ENCODE measurements around the gene APP. TPM values are rescaled to one million over a fixed set of nuclear protein-coding genes. Genes with fewer than 3 reads are reported as not detected.

Gene APP
- total and polyA plus RNA-seq, 10 of the 15 experiments (the other 5 are each of a cell fraction or from before 2014, with no cell fraction given): 8.8 to 94.9 (median 51.0) TPM

GRCh38 chr21:25903607-25904006 lies 267.0 kb downstream of the APP start (continued):
- TF ChIP-seq, protein P1, sequence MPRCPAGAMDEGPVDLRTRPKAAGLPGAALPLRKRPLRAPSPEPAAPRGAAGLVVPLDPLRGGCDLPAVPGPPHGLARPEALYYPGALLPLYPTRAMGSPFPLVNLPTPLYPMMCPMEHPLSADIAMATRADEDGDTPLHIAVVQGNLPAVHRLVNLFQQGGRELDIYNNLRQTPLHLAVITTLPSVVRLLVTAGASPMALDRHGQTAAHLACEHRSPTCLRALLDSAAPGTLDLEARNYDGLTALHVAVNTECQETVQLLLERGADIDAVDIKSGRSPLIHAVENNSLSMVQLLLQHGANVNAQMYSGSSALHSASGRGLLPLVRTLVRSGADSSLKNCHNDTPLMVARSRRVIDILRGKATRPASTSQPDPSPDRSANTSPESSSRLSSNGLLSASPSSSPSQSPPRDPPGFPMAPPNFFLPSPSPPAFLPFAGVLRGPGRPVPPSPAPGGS (IDR thresholded peaks at IDR 0.05; ENCODE audit: borderline replicate concordance, insufficient read depth, low read depth, low read length, poor library complexity, severe bottlenecking): no peak
- peak; percentile 84 for TF ChIP-seq DPF2 (IDR thresholded peaks at IDR 0.05)
- 0 out of 2 replicates have a peak, but pooled peaks have one; percentile 21 for TF ChIP-seq POLR2A (IDR thresholded peaks at IDR 0.05; ENCODE audit: low read depth, low read length)
- no peak for TF ChIP-seq SMAD1 (IDR thresholded peaks at IDR 0.05; ENCODE audit: low read depth, partially characterized antibody)
- peak; percentile 38; the same call in 1 of the 2 replicates for TF ChIP-seq NR2F1 (conservative IDR thresholded peaks at IDR 0.05)
- TF ChIP-seq, protein P2, sequence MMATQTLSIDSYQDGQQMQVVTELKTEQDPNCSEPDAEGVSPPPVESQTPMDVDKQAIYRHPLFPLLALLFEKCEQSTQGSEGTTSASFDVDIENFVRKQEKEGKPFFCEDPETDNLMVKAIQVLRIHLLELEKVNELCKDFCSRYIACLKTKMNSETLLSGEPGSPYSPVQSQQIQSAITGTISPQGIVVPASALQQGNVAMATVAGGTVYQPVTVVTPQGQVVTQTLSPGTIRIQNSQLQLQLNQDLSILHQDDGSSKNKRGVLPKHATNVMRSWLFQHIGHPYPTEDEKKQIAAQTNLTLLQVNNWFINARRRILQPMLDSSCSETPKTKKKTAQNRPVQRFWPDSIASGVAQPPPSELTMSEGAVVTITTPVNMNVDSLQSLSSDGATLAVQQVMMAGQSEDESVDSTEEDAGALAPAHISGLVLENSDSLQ (IDR thresholded peaks at IDR 0.05): peak; percentile 91
- TF ChIP-seq BACH1 (IDR thresholded peaks at IDR 0.05; ENCODE audit: borderline replicate concordance): peak; percentile 16; the same call in 1 of the 2 replicates
- TF ChIP-seq ATF2 (IDR thresholded peaks at IDR 0.05; ENCODE audit: low read length): no peak
- TF ChIP-seq IKZF2 (IDR thresholded peaks at IDR 0.05): peak; percentile 63 to 66; a peak in 3 of 4 replicates
- TF ChIP-seq SUZ12 (IDR thresholded peaks at IDR 0.05; ENCODE audit: unreplicated experiment): no peak
- TF ChIP-seq MTA3 (IDR thresholded peaks at IDR 0.05; ENCODE audit: borderline replicate concordance, low read length): no peak
- TF ChIP-seq PRDM15 (CRISPR knock-in tag; IDR thresholded peaks at IDR 0.05): no peak
- no peak for TF ChIP-seq SMC3 (IDR thresholded peaks at IDR 0.05; ENCODE audit: borderline replicate concordance, low read length)
- no peak for TF ChIP-seq ZNF217 (IDR thresholded peaks at IDR 0.05)
- no peak for TF ChIP-seq KDM1A (IDR thresholded peaks at IDR 0.05; ENCODE audit: borderline replicate concordance)
- TF ChIP-seq, protein P3, sequence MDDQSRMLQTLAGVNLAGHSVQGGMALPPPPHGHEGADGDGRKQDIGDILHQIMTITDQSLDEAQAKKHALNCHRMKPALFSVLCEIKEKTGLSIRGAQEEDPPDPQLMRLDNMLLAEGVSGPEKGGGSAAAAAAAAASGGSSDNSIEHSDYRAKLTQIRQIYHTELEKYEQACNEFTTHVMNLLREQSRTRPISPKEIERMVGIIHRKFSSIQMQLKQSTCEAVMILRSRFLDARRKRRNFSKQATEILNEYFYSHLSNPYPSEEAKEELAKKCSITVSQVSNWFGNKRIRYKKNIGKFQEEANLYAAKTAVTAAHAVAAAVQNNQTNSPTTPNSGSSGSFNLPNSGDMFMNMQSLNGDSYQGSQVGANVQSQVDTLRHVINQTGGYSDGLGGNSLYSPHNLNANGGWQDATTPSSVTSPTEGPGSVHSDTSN (IDR thresholded peaks at IDR 0.05; ENCODE audit: insufficient replicate concordance, low read depth, low read length): peak; percentile 87
- no peak for TF ChIP-seq TCF12 (IDR thresholded peaks at IDR 0.05; ENCODE audit: low read depth, low read length)
- peak; percentile 46 for TF ChIP-seq JUNB (IDR thresholded peaks at IDR 0.05)
- TF ChIP-seq NRF1 (conservative IDR thresholded peaks at IDR 0.05; ENCODE audit: low read depth, low read length): no peak
- no peak for TF ChIP-seq NFXL1 (IDR thresholded peaks at IDR 0.05; ENCODE audit: borderline replicate concordance)
- no peak for TF ChIP-seq MEF2A (IDR thresholded peaks at IDR 0.05; ENCODE audit: insufficient read depth, low read depth, low read length)

Measured in GM12878 (cell line).